ENCODE data around the gene ACTL9. TPM values are rescaled to one million over a fixed set of nuclear protein-coding genes. Genes with fewer than 3 reads are reported as not detected.

ACTL9 gene
- total RNA-seq, 2 experiments from 2014 or later = not detected

DNA sequence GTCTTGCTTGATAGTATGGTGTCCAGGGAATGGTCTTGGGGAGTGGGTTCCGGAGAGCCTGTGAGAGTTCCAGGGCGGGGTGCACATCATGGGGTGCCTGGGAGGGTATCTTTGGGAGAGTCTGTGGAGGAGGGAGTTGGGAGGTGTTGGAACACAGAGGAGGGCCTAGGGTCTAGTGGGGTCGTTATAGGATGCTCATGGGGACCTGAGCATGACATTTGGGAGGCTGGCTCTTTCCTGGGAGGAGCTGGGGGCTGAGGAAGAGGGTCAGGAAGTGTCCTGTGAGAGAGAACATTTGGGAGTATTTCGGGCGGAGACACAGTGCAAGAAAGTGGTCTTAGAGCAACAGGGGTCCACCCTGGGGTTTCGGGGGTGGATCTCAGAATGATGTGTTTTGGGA lies 2.7 kb downstream of the ACTL9 start:
- peaks cover 0 to 6% of the 10 kb centered on the region in 2 experiments for H3K9me3 ChIP-seq (ENCODE audit: control insufficient read depth in 1 of 2, insufficient read depth in 1 of 2, low read length in 2 of 2)
- Mint-ChIP-seq H3K4me3 (no peak overlapping the region), H3K4me1 (ENCODE audit: low read depth) (peaks cover 18% of the 10 kb centered on the region), H3K9me3 (no peaks in the 10 kb centered on the region), H3K27me3 (peaks cover 17% of the 10 kb centered on the region), H3K27ac (no peak overlapping the region), H3K36me3 (ENCODE audit: low read depth) (no peaks in the 10 kb centered on the region)
- ChIA-PET POLR2A (no interaction called here), CTCF (no interaction called here)
- no peak for ATAC-seq (ENCODE audit: poor library complexity)
- no peak overlapping the region for H3K4me3 ChIP-seq (ENCODE audit: low read length)
- intact Hi-C loops (cut with DNase I, micrococcal nuclease) = loop anchor here in 1 of 2 experiments (2.0 kb wide), 1 partner anchor 115 kb away; no protein-coding TSS in a partner anchor
- H3K27me3 ChIP-seq (ENCODE audit: control insufficient read depth in 1 of 2, insufficient read depth in 2 of 2, low read length in 2 of 2) = no peaks in the 10 kb centered on the region
- H3K4me1 ChIP-seq (ENCODE audit: insufficient read depth, low read length) = peaks cover 31% of the 10 kb centered on the region
- DNase-seq = no peak
- H3K36me3 ChIP-seq (ENCODE audit: insufficient read depth, low read length) = no peaks in the 10 kb centered on the region
- H3K27ac ChIP-seq (ENCODE audit: low read depth in 1 of 2, low read length in 2 of 2) = no peak overlapping the region
- TF ChIP-seq, protein P1, sequence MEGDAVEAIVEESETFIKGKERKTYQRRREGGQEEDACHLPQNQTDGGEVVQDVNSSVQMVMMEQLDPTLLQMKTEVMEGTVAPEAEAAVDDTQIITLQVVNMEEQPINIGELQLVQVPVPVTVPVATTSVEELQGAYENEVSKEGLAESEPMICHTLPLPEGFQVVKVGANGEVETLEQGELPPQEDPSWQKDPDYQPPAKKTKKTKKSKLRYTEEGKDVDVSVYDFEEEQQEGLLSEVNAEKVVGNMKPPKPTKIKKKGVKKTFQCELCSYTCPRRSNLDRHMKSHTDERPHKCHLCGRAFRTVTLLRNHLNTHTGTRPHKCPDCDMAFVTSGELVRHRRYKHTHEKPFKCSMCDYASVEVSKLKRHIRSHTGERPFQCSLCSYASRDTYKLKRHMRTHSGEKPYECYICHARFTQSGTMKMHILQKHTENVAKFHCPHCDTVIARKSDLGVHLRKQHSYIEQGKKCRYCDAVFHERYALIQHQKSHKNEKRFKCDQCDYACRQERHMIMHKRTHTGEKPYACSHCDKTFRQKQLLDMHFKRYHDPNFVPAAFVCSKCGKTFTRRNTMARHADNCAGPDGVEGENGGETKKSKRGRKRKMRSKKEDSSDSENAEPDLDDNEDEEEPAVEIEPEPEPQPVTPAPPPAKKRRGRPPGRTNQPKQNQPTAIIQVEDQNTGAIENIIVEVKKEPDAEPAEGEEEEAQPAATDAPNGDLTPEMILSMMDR (IDR thresholded peaks at IDR 0.05) = no peak

DNA sequence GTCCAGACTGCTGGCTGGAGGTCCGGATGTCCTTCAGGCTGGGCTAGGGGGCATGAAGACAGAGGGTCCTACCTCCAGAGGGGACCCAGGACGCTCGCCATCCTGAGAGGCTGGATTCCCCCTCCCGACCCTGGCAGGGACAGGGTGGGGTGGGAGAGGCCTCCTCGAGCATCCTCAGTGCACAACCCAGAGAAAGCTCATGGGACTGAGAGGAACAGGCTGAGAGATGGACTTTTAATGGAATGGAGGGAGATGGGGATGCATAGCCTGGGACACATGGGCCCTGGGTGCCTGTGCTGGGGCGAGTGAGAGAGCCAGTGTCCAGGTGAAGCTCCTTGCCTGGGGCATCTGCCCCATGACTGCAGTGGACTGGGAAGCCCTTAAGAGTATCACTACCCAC lies 3.1 kb downstream of the ACTL9 start:
- Mint-ChIP-seq H3K4me1 (ENCODE audit: low read depth) (peaks cover 18% of the 10 kb centered on the region), H3K4me3 (no peak overlapping the region), H3K9me3 (no peaks in the 10 kb centered on the region), H3K27me3 (peaks cover 17% of the 10 kb centered on the region), H3K36me3 (ENCODE audit: low read depth) (no peaks in the 10 kb centered on the region), H3K27ac (no peak overlapping the region)
- peaks cover 0 to 6% of the 10 kb centered on the region in 2 experiments for H3K9me3 ChIP-seq (ENCODE audit: control insufficient read depth in 1 of 2, insufficient read depth in 1 of 2, low read length in 2 of 2)
- ChIA-PET CTCF (no interaction called here), POLR2A (no interaction called here)
- no peaks in the 10 kb centered on the region for H3K36me3 ChIP-seq (ENCODE audit: insufficient read depth, low read length)
- DNase-seq (no peak), ATAC-seq (ENCODE audit: poor library complexity) (no peak)
- TF ChIP-seq, protein P1 (IDR thresholded peaks at IDR 0.05) = no peak
- peaks cover 27% of the 10 kb centered on the region for H3K4me1 ChIP-seq (ENCODE audit: insufficient read depth, low read length)
- H3K27ac ChIP-seq (ENCODE audit: low read depth in 1 of 2, low read length in 2 of 2) = no peak overlapping the region
- intact Hi-C loops (cut with DNase I, micrococcal nuclease) = loop anchor here in 1 of 2 experiments (2.0 kb wide), 1 partner anchor 115 kb away; no protein-coding TSS in a partner anchor
- H3K27me3 ChIP-seq (ENCODE audit: control insufficient read depth in 1 of 2, insufficient read depth in 2 of 2, low read length in 2 of 2) = no peaks in the 10 kb centered on the region
- H3K4me3 ChIP-seq (ENCODE audit: low read length) = no peak overlapping the region

DNA sequence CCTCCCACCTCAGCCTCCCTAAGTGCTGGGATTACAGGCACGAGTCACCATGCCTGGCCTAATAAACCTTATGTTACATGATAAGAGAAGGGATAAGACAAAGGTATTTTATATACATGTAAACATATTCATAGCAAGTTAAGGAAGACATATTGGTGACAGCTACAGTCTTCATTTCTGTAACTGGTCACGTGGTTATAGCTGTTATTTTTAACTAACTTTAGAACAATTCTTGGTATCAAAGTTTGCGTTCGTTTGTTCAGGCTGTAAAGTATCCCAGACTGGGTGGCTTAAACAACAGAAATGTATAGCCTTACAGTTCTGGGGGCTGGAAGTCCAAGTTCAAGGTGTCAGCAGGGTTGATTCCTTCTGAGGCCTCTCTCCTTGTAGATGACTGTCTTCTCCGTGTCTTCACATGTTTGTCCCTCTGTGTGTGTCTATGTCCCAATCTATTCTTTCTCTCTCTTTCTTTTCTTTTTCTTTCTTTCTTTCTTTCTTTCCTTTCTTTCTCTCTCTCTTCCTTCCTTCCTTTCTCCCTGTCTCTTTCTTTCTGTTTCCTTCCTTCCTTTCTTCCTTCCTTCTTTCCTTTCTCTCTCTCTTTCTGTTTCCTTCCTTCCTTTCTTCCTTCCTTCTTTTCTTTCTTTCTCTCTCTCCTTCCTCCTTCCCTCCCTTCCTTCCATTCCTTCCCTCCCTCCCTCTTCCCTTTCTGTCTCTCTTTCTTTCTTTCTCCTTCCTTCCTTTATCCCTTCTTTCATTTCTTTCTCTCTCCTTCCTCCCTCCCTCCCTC lies 7.6 kb downstream of the ACTL9 start:
- TF ChIP-seq, protein P1 (IDR thresholded peaks at IDR 0.05) = no peak
- no peak for ATAC-seq (ENCODE audit: poor library complexity)
- DNase-seq = no peak
- Mint-ChIP-seq H3K36me3 (ENCODE audit: low read depth) (no peaks in the 10 kb centered on the region), H3K27ac (no peak overlapping the region), H3K4me1 (ENCODE audit: low read depth) (peaks cover 7% of the 10 kb centered on the region), H3K4me3 (no peak overlapping the region), H3K27me3 (peaks cover 10% of the 10 kb centered on the region), H3K9me3 (no peaks in the 10 kb centered on the region)
- intact Hi-C loops (cut with DNase I, micrococcal nuclease) = no loop called here
- ChIA-PET POLR2A (no interaction called here), CTCF (no interaction called here)
- Histone ChIP-seq H3K27me3 (ENCODE audit: control insufficient read depth in 1 of 2, insufficient read depth in 2 of 2, low read length in 2 of 2) (no peaks in the 10 kb centered on the region), H3K27ac (ENCODE audit: low read depth in 1 of 2, low read length in 2 of 2) (no peak overlapping the region), H3K4me1 (ENCODE audit: insufficient read depth, low read length) (peaks cover 16% of the 10 kb centered on the region), H3K9me3 (ENCODE audit: control insufficient read depth in 1 of 2, insufficient read depth in 1 of 2, low read length in 2 of 2) (no peaks in the 10 kb centered on the region), H3K4me3 (ENCODE audit: low read length) (no peak overlapping the region), H3K36me3 (ENCODE audit: insufficient read depth, low read length) (no peaks in the 10 kb centered on the region)
